Activated CD8-positive, alpha-beta memory T cell treated with anti-CD3 and anti-CD28 coated beads, Interleukin-2, amount 50 U/mL, for 24 hours (primary cell): ENCODE results near the gene ZNF17.
A peak's percentile ranks its signal among the peaks of the same experiment; 100 is the strongest.
"Not testable (repeated sequence)": the region's sequence is repeated elsewhere in the genome, so short reads cannot be mapped to it uniquely, and the experiment has no call there.

Experiments used
- DNase-seq: peaks from one replicate; pipeline ENCODE4 v3.0.0-alpha.2; 2020; ENCODE audit errors: extremely low read depth

The ZNF17 gene

GRCh38 chr19:57410877-57411671 lies at the start of gene ZNF17:
ZNF17 (plus strand) TSS chr19:57411161; CDS start chr19:57413616, 2,455 bp downstream.
- DNase-seq = peak; percentile 85

GRCh38 chr19:57362419-57362818 lies 48.5 kb upstream of the ZNF17 start:
- DNase-seq = no peak

- DNase-seq = peak; percentile 94
Observed at GRCh38 chr19:57362997-57363687, 47.8 kb upstream of the ZNF17 start, which contains the start of the genes TRAPPC2B and ZNF547. TRAPPC2B (plus strand) TSS chr19:57363551; CDS start chr19:57364834, 1,283 bp downstream. ZNF547 (plus strand) TSS chr19:57363551; CDS start chr19:57368556, 5,005 bp downstream.

- no peak for DNase-seq
Observed at GRCh38 chr19:57363688-57364181, 47.2 kb upstream of the ZNF17 start.

- no peak for DNase-seq
Observed at GRCh38 chr19:57366776-57367175, 44.2 kb upstream of the ZNF17 start.

- DNase-seq = no peak
Observed at GRCh38 chr19:57374179-57374578, 36.8 kb upstream of the ZNF17 start.

- DNase-seq = not testable (repeated sequence)
Observed at GRCh38 chr19:57374647-57375046, 36.3 kb upstream of the ZNF17 start.

GRCh38 chr19:57376151-57376550 lies 34.8 kb upstream of the ZNF17 start:
- DNase-seq = no peak

GRCh38 chr19:57377498-57378146 lies 33.3 kb upstream of the ZNF17 start:
- no peak for DNase-seq

- DNase-seq = no peak
Observed at GRCh38 chr19:57380923-57381322, 30.0 kb upstream of the ZNF17 start.

- DNase-seq = no peak
Observed at GRCh38 chr19:57382806-57383488, 28.0 kb upstream of the ZNF17 start.

- no peak for DNase-seq
Observed at GRCh38 chr19:57389194-57389729, 21.7 kb upstream of the ZNF17 start.

GRCh38 chr19:57389730-57390598 lies 21.0 kb upstream of the ZNF17 start, which contains the start of gene ZNF548:
ZNF548 (plus strand) TSS chr19:57389854; CDS start chr19:57390100, 246 bp downstream.
- peak; percentile 98 for DNase-seq

- DNase-seq = no peak
Observed at GRCh38 chr19:57395710-57396109, 15.3 kb upstream of the ZNF17 start.

GRCh38 chr19:57398868-57399267 lies 12.1 kb upstream of the ZNF17 start:
- DNase-seq = no peak

- DNase-seq = no peak
Observed at GRCh38 chr19:57403737-57404563, 7.0 kb upstream of the ZNF17 start.

- DNase-seq = peak; percentile 39
Observed at GRCh38 chr19:57406516-57407123, 4.3 kb upstream of the ZNF17 start.

- no peak for DNase-seq
Observed at GRCh38 chr19:57419439-57419838, 8.5 kb downstream of the ZNF17 start.

- no peak for DNase-seq
Observed at GRCh38 chr19:57421037-57421436, 10.1 kb downstream of the ZNF17 start.
